HK-2 (cell line): ENCODE results near the gene STRBP.
"Not testable (repeated sequence)": the region's sequence is repeated elsewhere in the genome, so short reads cannot be mapped to it uniquely, and the experiment has no call there.

ENCODE experiments used
- DNase-seq: peaks from one replicate; pipeline ENCODE4 v3.0.0-alpha.2; 2018; ENCODE audit not compliant: unreplicated experiment

Gene STRBP

GRCh38 chr9:123268465-123269259 is at the start of gene STRBP:
STRBP (minus strand) TSS chr9:123268586; CDS start chr9:123184134, 84,452 bp downstream.
- peak; percentile 91 for DNase-seq

DNA sequence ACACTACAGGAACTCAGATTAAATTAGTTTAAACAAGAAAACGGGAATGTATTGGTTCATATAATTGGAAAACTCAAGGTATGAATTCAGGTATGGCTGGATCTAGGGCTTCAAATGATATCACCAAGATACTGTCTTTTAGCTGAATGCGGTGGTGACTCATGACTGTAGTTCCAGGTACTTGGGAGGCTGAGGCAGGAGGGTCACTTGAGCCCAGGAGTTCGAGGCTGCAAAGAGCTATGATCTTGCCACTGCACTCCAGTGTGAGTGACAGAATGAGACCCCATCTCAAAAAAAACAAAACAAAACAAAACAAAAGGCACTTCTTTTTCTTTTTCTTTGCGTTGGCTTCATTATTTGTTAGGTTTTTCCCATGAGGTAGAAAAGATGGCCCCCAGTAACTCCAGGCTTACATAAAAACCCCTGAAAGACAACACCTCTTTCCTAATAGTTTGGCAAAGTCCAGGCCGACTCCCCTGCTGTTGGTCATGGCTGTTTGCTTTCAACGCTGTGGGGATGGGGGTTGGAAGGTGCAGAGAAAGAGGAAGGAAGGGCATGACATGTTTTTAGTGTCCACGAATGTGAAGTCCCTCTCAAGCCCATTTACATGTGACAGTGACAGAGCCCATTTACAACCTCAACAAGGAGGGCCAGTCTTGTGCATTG is 47.8 kb upstream of the STRBP start:
- no peak for DNase-seq

GRCh38 chr9:123315635-123316034 is 47.2 kb upstream of the STRBP start:
- DNase-seq = no peak

DNA sequence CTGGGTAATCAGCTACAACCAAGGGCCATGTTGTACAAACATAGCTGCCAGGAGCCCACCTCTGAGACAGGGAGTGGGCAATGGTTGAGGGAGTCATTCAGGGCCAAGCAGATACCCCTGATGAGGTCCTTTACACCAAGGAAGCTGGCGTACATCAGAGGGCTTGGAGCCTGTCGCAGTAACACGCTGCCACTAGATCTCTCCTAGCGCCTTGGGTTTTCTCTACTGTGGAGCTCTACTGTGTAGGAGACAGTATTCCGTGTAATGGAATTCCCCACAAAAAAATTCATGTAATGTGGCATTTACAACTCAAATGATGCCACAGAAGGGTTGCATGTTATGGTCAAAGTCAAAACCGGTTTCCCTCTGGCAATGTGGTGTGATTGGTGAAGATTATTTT is 46.2 kb upstream of the STRBP start:
- DNase-seq = no peak

DNA sequence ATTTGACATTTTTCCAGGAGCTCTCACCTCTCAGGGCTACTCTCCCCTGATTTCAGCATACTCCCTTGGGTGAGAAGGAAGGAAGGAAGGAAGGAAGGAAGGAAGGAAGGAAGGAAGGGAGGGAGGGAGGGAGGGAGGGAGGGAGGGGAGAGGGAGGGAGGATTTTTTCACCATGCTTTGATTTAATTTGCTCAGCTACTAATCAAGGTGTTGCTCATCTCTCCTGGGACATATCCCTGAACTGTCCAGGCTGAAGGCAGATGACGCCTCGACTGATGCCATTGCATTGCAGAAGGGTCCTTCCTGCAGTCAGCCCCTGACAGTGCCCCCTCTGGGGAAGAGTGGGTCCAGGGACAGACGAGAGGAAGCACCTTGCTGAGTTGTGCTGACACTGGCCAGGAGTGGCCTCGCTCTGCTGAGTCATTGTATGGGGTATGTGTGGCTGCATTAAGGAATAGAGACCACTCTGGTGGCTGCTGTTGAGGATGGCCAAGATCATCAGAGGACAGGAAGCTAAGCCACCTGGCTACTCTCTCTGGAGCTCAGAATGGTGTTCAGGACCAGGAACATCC is 44.0 kb upstream of the STRBP start:
- no peak for DNase-seq

DNA sequence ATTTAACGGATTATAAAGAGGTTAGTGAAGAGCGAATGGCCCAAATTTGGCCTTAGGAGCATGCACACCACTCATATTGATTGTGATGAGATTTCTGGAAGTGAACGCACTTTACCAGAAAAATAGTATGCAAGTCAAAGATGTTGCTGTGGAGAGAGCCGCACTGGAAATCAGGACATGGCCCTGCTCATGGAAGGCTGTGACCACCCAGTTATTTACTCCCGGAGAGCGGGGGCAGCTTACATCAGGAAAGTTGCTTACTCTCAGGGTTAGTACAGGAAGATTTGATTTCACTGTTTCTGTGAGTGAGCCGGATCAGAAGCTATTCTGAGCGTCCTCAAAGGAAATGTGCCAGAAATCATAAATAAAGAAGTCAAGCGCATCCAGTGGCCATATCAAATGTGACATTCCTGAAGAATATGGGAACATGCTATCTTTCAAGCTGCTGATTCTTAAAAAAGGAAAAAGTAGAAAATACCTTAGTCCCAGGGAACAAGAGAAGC is 42.9 kb upstream of the STRBP start:
- no peak for DNase-seq

GRCh38 chr9:123310551-123311249 is 42.3 kb upstream of the STRBP start:
- no peak for DNase-seq

GRCh38 chr9:123309611-123310010 is 41.2 kb upstream of the STRBP start:
- DNase-seq = no peak

DNA sequence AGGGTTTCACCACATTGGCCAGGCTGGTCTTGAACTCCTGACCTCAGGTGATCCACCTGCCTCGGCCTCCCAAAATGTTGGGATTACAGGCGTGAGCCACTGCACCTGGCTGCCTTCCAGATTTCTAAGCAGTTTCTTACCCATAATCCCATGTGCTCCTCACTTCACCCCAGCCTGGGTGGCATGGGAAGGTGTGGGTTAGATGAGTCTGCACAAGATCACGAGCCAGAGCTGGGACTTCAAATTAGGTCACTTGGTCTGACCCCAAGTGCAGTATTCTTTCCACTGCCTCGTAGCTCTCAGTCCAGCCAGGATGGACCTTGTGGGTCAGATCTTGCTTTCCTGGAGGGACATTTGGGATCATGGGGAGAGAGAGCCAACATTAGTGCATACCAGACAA is 37.5 kb upstream of the STRBP start:
- DNase-seq = no peak

GRCh38 chr9:123304340-123304691 is 35.9 kb upstream of the STRBP start:
- no peak for DNase-seq

DNA sequence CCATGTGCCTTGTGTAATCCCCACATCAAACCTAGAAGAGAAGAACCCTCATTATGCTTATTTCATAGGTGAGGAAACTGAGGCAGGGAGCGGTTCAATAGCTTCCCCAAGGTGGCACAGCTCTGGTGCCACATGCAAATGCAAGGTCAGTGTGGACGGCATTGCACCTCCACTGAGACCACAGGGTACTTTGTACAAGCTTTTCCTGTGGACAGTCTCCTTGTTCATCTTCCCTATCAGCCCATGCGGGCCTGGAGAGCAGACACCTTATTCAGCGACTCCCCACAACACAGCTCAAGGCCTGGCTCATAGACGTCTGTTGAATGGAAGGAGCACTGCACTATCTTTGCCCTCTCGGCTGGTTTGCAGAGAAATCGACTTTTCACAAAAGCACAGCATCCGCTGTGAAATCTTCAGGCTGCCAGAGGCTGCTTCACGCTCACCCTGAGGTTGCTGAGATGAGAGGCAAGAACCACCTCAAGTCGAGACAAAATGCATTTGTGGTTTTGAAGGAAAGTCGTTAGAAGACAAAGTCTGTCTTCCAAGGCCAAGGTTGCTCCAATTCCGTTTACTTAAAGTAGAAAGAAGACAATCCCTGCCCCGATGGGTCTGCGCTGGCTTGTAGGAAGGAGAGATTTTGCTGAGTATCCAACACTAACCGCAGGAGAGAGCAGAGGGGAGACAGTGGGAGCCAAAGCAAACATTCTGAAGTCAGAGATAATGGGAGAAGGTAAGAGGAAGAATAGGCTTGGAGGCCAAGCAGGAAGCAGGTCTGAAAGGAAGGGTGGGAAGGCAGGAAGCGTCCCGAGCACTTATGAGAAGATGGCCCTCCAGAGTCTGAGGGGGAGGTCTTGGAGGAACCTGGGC is 34.2 kb upstream of the STRBP start:
- no peak for DNase-seq

DNA sequence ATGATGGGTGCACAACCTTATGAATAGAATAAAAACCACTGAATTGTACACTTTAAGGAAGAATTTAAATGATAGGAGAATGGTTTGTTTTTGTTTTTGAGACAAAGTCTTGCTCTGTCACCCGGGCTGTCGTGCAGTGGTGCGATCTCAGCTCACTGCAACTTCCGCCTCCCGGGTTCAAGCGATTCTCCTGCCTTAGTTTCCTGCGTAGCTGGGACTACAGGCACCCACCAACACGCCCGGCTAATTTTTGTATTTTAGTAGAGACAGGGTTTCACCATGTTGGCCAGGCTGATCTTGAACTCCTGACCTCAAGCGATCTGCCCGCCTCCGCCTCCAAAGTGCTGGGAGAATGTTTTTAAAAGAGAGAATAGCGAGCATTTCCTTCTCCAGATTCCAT is 33.5 kb upstream of the STRBP start:
- not testable (repeated sequence) for DNase-seq

GRCh38 chr9:123300554-123300953 is 32.2 kb upstream of the STRBP start:
- DNase-seq = no peak

DNA sequence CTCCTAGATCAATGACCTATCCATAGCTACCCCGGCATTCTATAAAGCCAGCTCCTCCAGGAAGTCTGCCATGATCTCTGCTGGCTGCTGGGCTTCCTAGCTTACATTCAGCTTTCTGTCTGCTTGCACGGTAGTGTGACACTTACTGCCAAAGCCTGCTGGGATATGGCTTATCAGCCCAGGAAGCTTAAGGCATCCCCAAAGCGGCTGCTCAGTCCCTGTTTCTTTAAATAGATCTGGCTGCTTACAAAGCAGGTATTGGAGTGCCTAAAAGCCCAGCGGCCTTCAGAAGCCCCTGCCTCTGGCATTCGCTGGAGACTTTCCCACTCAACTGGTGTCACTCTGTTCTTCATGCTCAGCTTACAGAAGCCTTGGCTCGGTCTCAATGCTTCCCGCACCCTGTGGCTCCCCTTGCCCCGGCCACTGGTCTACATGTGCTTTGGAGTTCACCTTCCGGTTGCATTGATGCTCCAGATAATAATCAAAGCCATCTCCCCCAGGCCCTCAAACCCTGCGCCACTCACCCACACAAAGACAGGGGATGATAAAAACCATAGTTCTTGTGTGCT is 31.3 kb upstream of the STRBP start:
- DNase-seq = no peak

DNA sequence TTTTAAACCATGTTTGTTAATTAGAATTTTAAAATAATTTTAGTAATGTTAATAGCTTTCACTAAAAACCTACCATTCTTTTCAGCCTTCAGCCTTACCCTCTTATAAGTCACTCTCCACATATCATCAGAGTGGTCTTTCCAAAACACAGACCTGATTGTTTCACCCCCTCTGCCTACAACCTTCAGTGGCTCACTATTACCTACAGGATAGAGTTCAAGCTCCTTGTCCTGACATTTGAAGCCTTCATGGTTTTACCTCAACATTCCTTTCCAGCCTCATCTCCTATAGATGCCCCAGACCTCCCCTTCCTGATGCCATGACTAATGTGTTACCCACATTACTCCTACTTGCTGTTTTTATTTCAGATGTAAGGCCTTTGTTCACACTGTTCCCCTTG is 27.8 kb upstream of the STRBP start:
- DNase-seq = no peak

GRCh38 chr9:123291736-123292135 is 23.4 kb upstream of the STRBP start:
- DNase-seq = no peak

DNA sequence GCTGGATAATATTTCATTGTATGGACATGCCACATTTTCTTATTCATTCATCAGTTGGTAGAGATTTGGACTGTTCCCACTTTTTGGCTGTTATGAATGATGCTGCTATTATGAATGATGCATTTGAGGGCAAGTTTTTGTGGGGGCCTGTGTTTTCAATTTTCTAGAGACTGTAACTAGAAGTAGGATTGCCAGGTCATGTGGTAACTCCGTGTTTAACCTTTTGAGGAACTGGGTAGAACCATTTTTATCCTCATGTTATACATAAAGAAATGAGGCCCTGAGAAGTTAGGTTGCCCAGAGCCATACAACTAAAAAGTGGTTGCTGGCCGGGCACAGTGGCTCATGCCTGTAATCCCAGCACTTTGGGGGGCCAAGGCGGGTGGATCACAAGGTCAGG is 22.4 kb upstream of the STRBP start:
- no peak for DNase-seq

DNA sequence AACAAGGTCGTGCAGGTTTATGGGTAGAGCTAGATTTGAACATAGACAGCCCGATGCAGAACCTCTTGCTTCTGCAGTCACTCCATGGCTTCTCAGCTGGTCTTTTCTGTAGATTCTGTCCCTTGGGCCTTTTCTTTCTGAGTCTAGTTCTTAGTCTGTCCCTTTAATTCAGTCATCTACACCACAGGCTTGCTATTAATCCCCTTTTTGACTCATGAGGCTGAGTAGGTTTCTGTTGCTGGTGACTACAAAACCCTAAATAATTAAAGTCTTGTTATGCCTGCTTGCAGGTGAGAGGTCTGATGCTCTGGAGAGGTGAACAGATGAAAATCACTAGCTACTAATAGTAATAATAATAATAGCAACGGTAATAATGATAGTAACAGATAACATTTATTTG is 19.3 kb upstream of the STRBP start:
- no peak for DNase-seq

DNA sequence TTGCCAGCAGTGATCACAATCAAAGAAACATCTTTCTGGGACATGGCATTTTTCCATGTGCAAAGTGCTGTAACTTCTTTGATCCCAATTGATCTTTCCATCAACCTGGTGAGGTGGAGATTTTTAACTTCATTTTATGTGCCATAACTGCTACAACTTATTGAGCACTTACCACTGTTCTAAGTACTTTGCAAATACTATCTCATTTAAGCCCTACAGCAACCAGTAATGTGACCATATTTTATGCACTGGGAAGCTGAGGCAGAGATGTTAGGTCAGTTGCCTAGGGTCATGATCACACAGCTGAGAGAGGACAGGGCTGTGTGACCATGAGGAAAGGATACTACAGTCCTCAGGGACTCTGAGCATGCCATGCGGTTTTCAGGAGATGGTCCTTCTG is 17.9 kb upstream of the STRBP start:
- DNase-seq = no peak

GRCh38 chr9:123284656-123285055 is 16.3 kb upstream of the STRBP start:
- DNase-seq = no peak

GRCh38 chr9:123283455-123283854 is 15.1 kb upstream of the STRBP start:
- DNase-seq = no peak
